Heart left ventricle (tissue), 13 donors: ENCODE data around the gene CBFA2T3.

Experiments
- CTCF ChIP-seq, 12 donors: fragments of 200-600 bp; sonication (generic) in 4 of 12; IDR thresholded peaks; one replicate each; pipeline versions ENCODE4 v1.5.0 to v1.8.0; 2018 to 2022; ENCODE audit warnings: antibody characterized with exemption in 12 of 12, mild to moderate bottlenecking in 5 of 12
- POLR2A ChIP-seq, 2 donors: fragments of 450-650 bp; IDR thresholded peaks; one replicate each; pipeline ENCODE4 v1.6.1; 2017; ENCODE audit warnings: antibody characterized with exemption in 2 of 2, mild to moderate bottlenecking in 2 of 2, moderate library complexity in 2 of 2
- donor health status: ischemic (EF 13 %, LVEDD 7.1; RV severe dilation, severe dysfunction).
- donor health status: DM: no; HTN: yes; CAD: no.
- donor health status: DM: no; HTN: no; CAD: no.
- donor health status: ischemic (EF 25% LVEDD 6.9; RV normal size, moderate dysfunction).
- donor health status: ischemic (EF 25% LVEDD 5.7; RV mildly dilated, moderate dysfunction).
- donor health status: ischemic (EF 35%, LVEDD 5.7; RV mildly dilated, moderate dysfunction).
- donor health status: nonischemic (EF 11% LVEDD 7.7; RV severe dilation, severe dysfunction).
- donor health status: DM: yes; HTN: yes; CAD: no.
- donor health status: PGD.
- donor health status: ischemic (EF 29% LVEDD 5.4; RV normal size, mild dysfunction).
- donor health status: nonischemic (EF 23%, LVEDD 6.1; RV moderate dilation, normal function).

GRCh38 chr16:88965411-88965810 lies 11.6 kb downstream of the CBFA2T3 start:
- no peak for TF ChIP-seq CTCF (IDR thresholded peaks at IDR 0.05)
- TF ChIP-seq POLR2A (IDR thresholded peaks at IDR 0.05), result no peak
